Measurements from ENCODE around the gene SPON1. TPM values are rescaled to one million over a fixed set of nuclear protein-coding genes. Genes with fewer than 3 reads are reported as not detected.

The SPON1 gene
- total RNA-seq, 1 experiment from 2014 or later = 0.10 TPM

GRCh38 chr11:13947379-13947778, 15.1 kb upstream of the SPON1 start:
- DNase-seq (ENCODE audit: low read depth, low spot score) (no peak), ATAC-seq (no peak)
- Histone ChIP-seq H3K4me3 (ENCODE audit: low read depth in 2 of 2, low read length in 2 of 2) (no peak overlapping the region), H3K27ac (ENCODE audit: low read length) (no peak overlapping the region), H3K9me3 (ENCODE audit: control insufficient read depth, insufficient read depth, low read depth, low read length) (no peaks in the 10 kb centered on the region), H3K36me3 (ENCODE audit: control insufficient read depth, insufficient read depth, low read length) (no peaks in the 10 kb centered on the region), H3K27me3 (ENCODE audit: control insufficient read depth, insufficient read depth, low read length) (peaks cover 8% of the 10 kb centered on the region; the same call in 1 of the 2 replicates), H3K4me1 (ENCODE audit: control insufficient read depth, insufficient read depth, low read length) (no peaks in the 10 kb centered on the region)
- TF ChIP-seq POLR2AphosphoS5 (IDR thresholded peaks at IDR 0.05; ENCODE audit: low read depth, low read length) (no peak), CTCF (IDR thresholded peaks at IDR 0.05) (no peak), SIN3A (IDR thresholded peaks at IDR 0.05; ENCODE audit: borderline replicate concordance, insufficient read depth, low read depth, low read length) (no peak), TCF7L2 (IDR thresholded peaks at IDR 0.05; ENCODE audit: low read depth, low read length) (no peak), REST (IDR thresholded peaks at IDR 0.05; ENCODE audit: insufficient read depth in 1 of 2, low read depth in 2 of 2, low read length in 1 of 2) (no peak)
- CTCF ChIA-PET = no interaction called here
- intact Hi-C loops (cut with micrococcal nuclease; ENCODE audit: unreplicated experiment) = no loop called here
- in situ Hi-C loops (cut with HindIII; ENCODE audit: low pct_unique_long_range_greater_than_20kb, low sequenced_read_pairs) = no loop called here
- POLR2A ChIA-PET = no interaction called here
- BruUV-seq (replicated peaks) = no TSS peak

GRCh38 chr11:13949876-13950275, 12.6 kb upstream of the SPON1 start:
- intact Hi-C loops (cut with micrococcal nuclease; ENCODE audit: unreplicated experiment) (loop anchor here (10.0 kb wide), 1 partner anchor 175 kb away; no protein-coding TSS in a partner anchor), in situ Hi-C loops (cut with HindIII; ENCODE audit: low pct_unique_long_range_greater_than_20kb, low sequenced_read_pairs) (loop anchor here (25.0 kb wide), 1 partner anchor 287 kb away; no protein-coding TSS in a partner anchor)
- no peaks in the 10 kb centered on the region for H3K4me1 ChIP-seq (ENCODE audit: control insufficient read depth, insufficient read depth, low read length)
- H3K36me3 ChIP-seq (ENCODE audit: control insufficient read depth, insufficient read depth, low read length) = no peaks in the 10 kb centered on the region
- CTCF ChIA-PET = no interaction called here
- H3K4me3 ChIP-seq (ENCODE audit: low read depth in 2 of 2, low read length in 2 of 2) = no peak overlapping the region
- no peak overlapping the region for H3K27ac ChIP-seq (ENCODE audit: low read length)
- ATAC-seq = no peak
- H3K9me3 ChIP-seq (ENCODE audit: control insufficient read depth, insufficient read depth, low read depth, low read length) = no peaks in the 10 kb centered on the region
- POLR2A ChIA-PET = no interaction called here
- H3K27me3 ChIP-seq (ENCODE audit: control insufficient read depth, insufficient read depth, low read length) = peaks cover 7% of the 10 kb centered on the region
- no peak for DNase-seq (ENCODE audit: low read depth, low spot score)
- no TSS peak for BruUV-seq (replicated peaks)
- TF ChIP-seq CTCF (IDR thresholded peaks at IDR 0.05) (no peak), SIN3A (IDR thresholded peaks at IDR 0.05; ENCODE audit: borderline replicate concordance, insufficient read depth, low read depth, low read length) (no peak), POLR2AphosphoS5 (IDR thresholded peaks at IDR 0.05; ENCODE audit: low read depth, low read length) (no peak), TCF7L2 (IDR thresholded peaks at IDR 0.05; ENCODE audit: low read depth, low read length) (no peak), REST (IDR thresholded peaks at IDR 0.05; ENCODE audit: insufficient read depth in 1 of 2, low read depth in 2 of 2, low read length in 1 of 2) (no peak)
